ENCODE data around the gene ALAD. TPM values are rescaled to one million over a fixed set of nuclear protein-coding genes. Genes with fewer than 3 reads are reported as not detected.
"Not testable (repeated sequence)": the region's sequence is repeated elsewhere in the genome, so short reads cannot be mapped to it uniquely, and the experiment has no call there.

ALAD gene
- total RNA-seq, 1 donor from 2014 or later: 5.1 TPM

DNA sequence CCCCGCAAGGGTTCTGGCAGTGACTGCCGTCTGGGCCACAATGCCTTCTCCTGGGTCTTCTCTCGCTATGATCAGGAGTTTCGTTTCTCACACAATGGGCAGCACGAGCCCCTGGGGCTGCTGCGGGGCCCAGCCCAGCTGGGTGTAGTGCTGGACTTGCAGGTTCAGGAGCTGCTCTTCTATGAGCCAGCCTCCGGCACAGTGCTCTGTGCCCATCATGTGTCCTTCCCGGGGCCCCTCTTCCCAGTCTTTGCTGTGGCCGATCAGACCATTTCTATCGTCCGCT, 31.3 kb downstream of the ALAD start:
- TF ChIP-seq, protein P1, sequence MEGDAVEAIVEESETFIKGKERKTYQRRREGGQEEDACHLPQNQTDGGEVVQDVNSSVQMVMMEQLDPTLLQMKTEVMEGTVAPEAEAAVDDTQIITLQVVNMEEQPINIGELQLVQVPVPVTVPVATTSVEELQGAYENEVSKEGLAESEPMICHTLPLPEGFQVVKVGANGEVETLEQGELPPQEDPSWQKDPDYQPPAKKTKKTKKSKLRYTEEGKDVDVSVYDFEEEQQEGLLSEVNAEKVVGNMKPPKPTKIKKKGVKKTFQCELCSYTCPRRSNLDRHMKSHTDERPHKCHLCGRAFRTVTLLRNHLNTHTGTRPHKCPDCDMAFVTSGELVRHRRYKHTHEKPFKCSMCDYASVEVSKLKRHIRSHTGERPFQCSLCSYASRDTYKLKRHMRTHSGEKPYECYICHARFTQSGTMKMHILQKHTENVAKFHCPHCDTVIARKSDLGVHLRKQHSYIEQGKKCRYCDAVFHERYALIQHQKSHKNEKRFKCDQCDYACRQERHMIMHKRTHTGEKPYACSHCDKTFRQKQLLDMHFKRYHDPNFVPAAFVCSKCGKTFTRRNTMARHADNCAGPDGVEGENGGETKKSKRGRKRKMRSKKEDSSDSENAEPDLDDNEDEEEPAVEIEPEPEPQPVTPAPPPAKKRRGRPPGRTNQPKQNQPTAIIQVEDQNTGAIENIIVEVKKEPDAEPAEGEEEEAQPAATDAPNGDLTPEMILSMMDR (conservative IDR thresholded peaks at IDR 0.05; ENCODE audit: low read depth, low read length): no peak
- no peak overlapping the region for H3K4me3 ChIP-seq (ENCODE audit: low read depth, low read length)
- no peak for DNase-seq (ENCODE audit: low read depth)

DNA sequence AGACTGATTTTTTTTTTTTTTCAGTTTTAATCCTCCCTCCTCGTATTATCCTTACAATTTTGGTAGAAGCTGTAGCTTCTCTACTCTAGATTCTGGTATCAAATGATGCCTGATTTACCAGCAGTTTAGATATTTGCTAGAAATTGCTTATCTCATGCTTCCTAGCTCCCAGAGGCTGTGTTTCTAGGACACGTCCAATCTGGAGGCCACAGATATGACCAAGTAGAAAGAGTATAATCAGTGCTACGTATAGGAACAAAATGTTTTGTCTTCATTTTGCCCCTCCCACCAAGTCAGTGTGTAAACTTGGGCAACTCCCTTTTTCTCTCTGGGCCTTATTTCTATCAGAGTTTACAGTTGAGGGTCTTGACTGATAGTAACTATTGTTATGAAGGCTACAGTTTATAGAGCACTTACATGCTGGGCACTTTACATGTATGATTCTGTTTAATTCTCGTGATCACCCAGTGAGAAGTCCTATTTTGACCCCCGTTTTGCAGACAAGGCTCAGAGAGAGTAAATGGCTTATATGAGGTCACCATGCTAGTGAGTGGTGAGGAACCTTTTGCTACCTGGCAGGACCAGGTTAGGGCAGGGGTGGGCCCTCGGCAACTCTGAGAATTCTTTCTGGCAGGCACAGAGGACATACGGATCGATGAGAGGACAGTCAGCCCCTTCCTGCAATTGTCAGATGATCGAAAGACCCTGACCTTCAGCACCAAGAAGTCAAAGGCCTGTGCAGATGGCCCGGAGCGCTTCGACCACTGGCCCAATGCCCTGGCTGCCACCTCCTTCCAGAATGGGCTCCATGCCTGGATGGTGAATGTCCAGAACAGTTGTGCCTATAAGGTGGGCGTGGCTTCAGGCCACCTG, 31.9 kb downstream of the ALAD start:
- no peak overlapping the region for H3K4me3 ChIP-seq (ENCODE audit: low read depth, low read length)
- DNase-seq (ENCODE audit: low read depth): no peak
- TF ChIP-seq, protein P1 (conservative IDR thresholded peaks at IDR 0.05; ENCODE audit: low read depth, low read length): no peak

DNA sequence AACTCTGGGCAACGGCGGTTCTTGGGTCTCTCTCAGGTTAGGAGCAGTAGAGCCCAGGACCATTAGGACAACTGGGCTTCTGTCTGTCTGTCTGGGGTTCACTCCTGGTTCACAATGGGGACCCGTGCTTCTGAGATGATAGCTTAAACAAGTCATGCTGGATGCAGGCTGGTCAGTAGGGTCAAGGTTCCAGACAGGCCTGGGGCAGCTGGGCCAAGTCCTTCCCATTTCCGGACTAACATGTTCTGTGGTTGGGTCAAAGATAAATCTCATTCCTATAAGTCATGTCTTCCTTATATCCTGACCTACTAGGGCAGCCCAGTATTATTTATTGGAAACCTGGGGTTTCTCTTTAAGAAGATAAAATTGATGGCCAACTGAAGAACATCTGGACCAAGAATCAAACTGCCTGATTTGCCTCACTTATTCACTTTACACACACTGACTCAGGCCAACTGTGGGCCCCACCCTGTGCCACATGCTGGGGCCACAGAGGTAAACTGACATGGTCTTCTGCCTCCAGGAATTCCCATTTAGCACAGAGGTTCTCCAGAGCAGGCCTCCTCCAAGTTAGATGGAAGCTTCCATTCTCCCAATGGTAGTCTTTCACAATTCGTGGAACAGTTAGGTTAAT, 32.6 kb downstream of the ALAD start:
- no peak overlapping the region for H3K4me3 ChIP-seq (ENCODE audit: low read depth, low read length)
- no peak for DNase-seq (ENCODE audit: low read depth)
- TF ChIP-seq, protein P1 (conservative IDR thresholded peaks at IDR 0.05; ENCODE audit: low read depth, low read length): no peak

DNA sequence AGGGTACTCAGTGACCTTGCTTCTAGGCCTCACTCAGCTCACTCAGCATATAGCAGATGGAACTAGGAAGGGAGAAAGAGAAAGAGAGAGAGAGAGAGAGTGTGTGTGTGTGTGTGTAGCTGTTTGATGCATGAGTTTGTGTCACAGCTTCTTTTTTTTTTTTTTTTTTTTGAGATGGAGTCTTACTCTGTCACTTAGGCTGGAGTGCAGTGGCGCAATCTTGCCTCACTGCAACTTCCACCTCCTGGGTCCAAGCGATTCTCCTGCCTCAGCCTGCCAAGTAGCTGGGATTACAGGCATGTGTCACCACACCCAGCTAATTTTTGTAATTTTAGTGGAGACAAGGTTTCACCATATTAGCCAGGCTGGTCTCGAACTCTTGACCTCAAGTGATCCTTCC, 35.4 kb downstream of the ALAD start:
- H3K4me3 ChIP-seq (ENCODE audit: low read depth, low read length); DNase-seq (ENCODE audit: low read depth): not testable (repeated sequence)

DNA sequence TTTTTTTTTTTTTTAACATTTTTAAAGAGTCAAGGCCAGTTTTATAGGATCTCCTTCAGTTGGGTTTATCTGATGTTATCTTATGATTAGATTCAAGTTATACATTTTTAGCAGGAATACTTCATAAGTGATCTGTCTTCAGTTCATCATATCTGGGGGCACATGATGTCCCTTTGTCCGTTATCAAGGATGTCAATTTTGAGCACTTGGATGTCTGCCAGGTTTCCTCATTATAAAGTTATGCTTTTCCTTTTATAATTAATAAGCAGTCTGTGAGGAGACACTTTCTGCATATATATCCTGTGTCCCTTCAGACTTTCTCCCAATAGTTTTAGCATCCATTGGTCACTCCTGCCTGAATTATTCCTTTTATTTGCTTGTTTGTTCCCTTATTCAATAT, 36.1 kb downstream of the ALAD start:
- no peak for DNase-seq (ENCODE audit: low read depth)
- TF ChIP-seq, protein P1 (conservative IDR thresholded peaks at IDR 0.05; ENCODE audit: low read depth, low read length): no peak

DNA sequence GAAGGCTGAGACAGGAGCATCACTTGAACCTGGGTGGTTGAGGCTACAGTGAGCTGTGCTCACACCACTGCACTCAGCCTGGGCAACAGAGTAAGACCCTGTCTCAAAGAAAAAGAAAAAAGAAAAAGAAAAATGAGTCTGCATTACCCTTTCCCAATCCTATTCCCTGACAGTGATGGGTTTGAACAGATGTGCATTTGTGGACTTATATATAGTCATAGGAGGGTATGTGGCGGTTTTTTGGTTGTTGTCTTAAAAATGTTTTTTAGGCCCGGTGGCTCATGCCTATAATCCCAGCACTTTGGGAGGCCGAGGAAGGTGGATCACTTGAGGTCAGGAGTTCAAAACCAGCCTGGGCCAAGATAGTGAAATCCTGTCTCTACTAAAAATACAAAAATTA, 37.7 kb downstream of the ALAD start:
- no peak for DNase-seq (ENCODE audit: low read depth)
- TF ChIP-seq, protein P1 (conservative IDR thresholded peaks at IDR 0.05; ENCODE audit: low read depth, low read length): no peak
- H3K4me3 ChIP-seq (ENCODE audit: low read depth, low read length): no peak overlapping the region

More for the DNA sequence above, 36.1 kb downstream of the ALAD start:
- H3K4me3 ChIP-seq (ENCODE audit: low read depth, low read length): no peak overlapping the region

DNA sequence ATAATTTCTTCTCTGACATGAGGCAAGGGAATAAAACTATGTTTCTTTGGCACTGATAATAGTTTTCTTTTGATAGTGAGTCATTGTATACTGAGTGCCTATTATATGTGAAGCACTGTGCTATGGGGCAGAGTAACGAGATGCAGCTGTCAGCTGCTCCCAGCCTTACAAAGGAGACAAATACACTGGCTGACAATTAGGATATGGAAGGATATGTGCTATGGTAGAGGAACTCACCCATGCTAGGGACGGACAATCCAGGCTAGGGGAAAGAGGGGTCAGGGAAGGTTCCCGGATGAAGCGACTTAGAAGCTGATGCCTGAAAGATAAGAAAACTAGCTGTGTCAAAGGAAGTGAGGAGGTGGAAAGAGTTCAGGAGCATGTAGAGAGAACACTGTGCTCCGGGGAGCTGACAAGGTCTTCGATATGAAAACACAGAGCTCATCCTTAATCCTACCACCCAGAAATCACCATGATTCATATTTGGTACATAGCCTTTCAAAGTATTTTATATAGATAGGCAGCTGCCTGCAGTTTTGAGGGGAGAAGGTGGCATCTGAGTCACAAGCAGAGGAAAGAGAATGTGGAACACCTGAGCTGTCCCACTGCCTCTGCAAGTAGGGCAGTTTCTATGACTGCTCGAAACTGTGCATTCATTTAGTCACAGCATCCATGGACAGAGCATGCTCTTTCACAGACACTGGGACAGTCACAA, 39.6 kb downstream of the ALAD start:
- TF ChIP-seq, protein P1 (conservative IDR thresholded peaks at IDR 0.05; ENCODE audit: low read depth, low read length): no peak
- DNase-seq (ENCODE audit: low read depth): no peak
- no peak overlapping the region for H3K4me3 ChIP-seq (ENCODE audit: low read depth, low read length)
